GM20431 (cell line): ENCODE results near the gene FOXL2NB.

Experiments
- in situ Hi-C: fragments of 300-500 bp; cut with MseI, MboI; formaldehyde crosslinking; loops from one replicate; pipeline ENCODE4 v1.15.0; 2020; ENCODE audit warnings: low sequenced_read_pairs; ENCODE audit not compliant: unreplicated experiment

Gene FOXL2NB

DNA sequence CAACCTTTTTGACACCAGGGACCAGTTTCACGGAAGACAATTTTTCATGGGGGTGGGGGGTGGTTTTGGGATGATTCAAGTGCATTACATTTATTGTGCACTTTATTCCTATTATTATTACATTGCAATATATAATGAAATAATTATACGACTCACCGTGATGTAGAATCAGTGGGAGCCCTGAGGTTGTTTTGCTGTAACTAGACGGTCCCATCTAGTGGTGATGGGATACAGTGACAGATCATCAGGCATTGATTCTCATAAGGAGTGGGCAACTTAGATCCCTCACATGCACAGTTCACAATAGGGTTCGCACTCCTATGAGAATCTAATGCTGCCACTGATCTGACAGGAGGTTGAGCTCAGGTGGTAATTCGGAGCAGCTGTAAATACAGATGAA is 24.6 kb upstream of the FOXL2NB start:
- in situ Hi-C loops: loop anchor here (25.0 kb wide), 1 partner anchor 335 kb away; the partner anchor contains the start of gene CEP70

DNA sequence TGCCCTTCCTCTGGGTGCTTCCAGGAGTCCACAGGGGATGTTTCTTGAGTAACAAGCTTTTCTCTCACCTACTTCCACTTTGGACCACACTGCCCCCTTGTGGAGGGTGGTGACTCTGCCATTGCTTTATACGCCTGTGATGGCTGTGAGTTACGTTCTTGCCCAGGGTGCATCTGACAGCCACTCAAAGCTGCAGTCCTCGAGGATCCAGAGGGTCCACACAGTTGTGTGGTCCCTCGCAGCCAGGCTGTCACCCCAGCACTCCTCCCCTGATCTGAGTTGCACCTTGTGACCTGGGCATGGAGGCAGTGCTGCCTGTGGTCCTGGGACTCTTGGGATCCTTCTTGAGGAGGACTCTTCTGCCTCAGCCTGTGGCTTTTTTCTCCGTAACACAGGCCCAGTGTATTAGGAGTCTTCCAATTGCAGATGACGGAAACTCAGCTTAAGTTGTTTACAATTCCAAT is 23.5 kb upstream of the FOXL2NB start:
- in situ Hi-C loops: loop anchor here (25.0 kb wide), 1 partner anchor 336 kb away; the partner anchor contains the start of gene CEP70

DNA sequence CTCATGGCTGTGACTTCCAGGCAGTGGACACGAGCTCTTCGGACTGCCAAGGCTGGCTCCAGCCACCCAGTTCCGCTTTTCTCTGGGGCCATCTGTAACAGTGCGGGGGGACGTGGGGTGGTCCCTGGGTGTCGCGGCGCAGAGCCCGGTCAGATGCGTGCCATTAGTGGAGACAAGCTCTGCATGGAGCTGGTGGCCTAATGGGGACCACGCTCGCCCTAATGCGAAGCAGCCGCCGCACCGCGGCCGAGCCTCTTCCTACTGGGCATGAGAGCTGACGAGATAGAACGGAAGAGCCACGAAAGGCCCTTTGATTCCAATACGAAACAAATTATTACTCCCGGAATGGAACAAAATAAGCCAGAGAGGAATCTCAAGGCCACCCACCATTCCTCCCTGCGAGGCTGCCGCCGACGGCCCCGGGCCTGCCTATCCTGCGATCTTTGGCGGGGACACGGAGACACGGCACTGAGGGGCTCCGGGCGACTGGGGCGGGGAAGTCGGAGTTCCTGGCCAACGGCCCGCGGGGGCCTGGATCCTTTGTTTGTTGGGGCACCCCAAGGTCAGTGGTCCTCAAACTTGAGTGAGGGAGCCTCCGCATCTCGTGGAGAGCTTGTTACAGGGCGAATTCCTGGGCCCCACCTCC is 18.2 kb upstream of the FOXL2NB start:
- in situ Hi-C loops: loop anchor here (25.0 kb wide), 1 partner anchor 383 kb away; no protein-coding TSS in a partner anchor

DNA sequence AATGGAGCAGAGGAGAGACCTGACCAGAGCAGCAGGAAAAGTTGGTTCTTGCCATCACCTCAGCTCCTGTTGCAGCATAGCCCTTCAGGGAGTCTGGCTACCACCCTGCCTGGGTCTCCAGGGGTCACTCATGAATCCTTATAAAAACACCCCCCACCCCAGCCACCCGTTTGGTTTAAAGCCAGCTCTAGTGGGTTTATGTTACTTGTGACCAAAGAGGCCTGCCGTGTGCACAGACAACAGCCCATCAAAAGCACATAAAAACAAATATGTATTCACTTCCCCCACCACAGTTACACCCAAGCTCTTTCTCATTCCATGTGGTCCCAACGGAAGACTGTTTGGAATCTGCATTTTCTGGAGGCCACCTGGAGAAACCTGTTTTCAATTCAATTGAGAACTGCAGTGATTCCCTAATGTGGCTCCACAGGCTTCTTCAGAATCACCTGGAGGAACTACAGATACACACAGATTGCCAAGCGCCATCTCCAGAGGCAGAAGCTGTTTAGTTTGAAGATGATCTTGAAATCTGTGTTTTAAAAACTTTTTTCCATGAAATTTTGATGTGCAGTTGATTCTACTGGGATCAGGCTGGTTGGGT is 13.8 kb upstream of the FOXL2NB start:
- in situ Hi-C loops: loop anchor here (25.0 kb wide), 1 partner anchor 379 kb away; no protein-coding TSS in a partner anchor

DNA sequence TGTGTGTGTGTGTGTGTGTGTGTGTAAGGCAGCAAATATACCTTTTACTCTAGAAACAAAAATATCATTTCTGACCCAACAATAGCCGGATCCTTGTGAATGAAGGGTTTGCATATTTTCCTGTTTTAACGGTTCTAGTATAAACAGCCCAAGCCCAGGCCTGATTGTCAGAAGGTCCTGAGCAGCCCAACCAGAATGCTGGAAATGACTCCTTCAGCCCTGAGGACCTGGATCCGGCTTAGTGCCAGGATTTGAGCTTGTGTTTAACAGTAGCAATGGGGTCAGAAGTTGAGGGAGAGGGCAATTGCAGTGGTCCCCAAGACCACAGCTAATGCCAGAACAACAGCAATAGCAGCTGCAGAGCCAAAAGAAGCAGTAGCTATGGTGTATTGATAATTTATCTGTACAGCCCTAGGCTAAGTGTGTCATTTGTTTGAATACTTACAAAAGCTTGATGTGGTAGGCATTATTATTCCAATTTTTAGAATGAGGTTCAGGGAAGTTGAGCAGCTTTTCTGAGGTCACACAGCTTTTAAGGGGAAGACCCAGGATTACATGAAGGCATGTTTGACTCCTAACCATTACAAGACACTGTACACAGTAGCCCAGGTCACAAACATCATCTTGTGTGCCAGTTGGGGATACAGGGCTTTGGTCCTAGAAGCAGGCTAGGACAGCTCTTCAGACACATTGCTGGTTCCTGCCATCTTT is 12.9 kb upstream of the FOXL2NB start:
- in situ Hi-C loops: loop anchor here (25.0 kb wide), 1 partner anchor 378 kb away; no protein-coding TSS in a partner anchor

DNA sequence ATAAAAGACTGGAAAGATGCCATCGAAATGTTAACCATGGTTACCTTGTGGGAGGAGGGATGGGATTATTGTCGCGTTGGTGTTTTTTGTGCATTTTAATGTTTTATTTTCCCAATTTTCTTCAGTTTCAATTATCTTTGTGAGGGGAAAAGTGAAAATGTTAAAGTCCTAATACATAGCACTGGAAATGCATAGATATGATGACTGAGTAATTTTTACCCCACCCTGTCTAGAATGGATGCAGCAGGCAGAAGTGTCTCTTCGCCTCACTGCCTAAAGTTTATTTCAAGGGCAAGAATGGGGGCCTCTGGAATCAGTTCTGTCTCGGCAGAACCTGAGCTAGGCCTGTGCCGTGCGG is 11.5 kb upstream of the FOXL2NB start:
- in situ Hi-C loops: loop anchor here (25.0 kb wide), 1 partner anchor 377 kb away; no protein-coding TSS in a partner anchor

DNA sequence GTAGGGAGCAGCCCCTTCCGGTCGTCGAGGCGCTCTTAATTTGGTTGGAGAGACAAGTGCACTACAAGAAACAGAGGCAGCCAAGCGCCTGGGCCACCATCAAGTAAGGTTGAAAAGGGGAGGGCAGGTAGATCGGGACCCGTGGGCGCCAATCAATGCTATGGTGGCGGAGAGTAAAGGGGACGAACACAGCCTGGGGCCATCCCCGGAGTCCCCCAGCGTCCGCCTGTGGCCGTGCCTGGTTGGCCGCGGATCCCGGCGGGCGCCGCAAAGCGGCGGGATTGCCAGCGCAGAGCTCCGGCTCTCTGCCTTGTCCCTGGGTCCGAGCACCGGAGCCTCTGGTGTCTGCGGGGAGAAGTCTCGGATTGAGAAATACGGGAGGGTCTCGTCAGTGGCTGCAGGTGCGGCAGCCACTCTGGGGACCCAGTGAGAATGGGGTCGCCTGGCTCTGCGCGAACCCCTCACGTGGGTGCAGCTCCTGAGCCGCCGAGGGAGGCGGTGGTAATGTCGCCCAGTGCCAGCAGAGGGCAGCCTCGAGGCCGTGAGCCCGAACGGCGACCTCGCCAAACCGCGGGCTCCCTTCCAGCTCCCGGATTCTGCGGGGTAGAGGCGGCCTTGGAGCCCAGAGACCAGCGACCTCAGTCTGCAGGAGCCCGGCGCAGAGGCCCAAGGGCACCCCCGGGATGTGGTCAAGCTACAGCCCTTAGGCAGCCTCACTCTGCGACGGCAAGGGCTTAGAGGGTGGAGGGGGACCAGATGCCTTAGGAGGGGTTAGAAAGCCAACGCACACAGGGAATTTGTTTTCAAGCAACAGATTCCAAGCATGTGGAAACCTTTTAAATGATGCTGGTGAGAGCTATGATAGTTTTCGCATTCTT is 10.9 kb upstream of the FOXL2NB start:
- in situ Hi-C loops: loop anchor here (25.0 kb wide), 1 partner anchor 376 kb away; no protein-coding TSS in a partner anchor

DNA sequence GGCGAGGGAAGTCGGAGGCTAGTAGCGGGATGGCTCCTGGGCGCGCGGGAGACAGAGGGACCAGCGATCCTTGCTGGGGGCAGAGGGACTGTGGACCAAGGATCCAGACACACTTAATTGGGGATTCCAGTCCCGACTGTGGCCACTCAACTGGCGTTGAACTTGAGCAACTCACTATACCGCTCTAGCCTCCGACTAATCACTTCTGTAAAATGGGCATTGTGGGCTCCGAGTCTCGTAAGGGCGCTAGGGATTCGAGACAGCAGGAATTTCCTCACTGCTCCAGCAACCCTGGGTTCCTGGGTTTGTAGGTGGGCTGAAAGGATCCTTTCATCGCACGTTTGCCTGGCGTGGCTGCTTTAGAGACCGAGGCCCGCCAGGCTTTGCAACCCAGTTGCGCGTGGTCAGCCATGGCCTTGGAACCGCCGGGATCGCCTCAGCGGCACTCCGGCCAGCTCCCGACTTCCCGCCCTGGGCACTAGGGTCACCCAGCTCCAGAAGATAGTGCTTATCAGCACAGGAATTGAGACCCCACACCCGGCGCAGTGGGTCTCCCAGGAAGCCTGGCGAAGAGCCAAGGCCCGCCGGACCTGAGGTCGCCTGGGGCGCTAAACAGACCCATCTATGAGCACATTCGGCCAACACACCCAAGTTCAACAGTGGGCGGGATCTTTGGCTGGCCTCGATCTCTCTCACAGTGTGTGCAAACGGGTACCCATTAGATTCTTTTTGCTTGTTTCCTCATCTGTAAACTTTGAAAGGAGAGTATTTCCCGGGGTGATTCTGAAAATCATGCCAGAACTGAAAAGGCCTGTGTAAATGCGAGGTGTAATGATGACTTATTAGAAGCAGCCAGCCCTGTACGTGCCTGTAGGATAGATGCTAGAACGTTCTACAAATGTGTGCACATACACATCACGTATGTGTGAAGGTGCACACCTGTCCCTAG is 10.0 kb upstream of the FOXL2NB start:
- in situ Hi-C loops: loop anchor here (25.0 kb wide), 1 partner anchor 375 kb away; no protein-coding TSS in a partner anchor

DNA sequence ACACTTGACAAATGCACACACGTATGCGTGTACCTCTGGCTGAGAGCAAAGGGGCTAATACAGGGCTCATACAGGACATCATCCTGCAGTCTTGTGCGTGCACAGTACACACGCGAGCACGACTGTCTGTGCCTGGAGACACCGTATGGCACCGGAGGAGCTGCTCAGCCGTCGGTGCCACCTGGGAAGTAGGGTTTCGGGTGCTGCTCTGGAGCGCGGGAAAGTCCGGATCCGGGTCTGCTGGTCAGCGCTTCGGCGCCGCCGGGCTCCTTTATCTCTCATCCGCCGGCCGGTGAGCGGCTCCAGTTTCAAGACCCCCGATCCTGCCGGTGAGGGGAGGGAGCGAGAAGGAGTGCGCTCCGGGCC is 9.3 kb upstream of the FOXL2NB start:
- in situ Hi-C loops: loop anchor here (25.0 kb wide), 1 partner anchor 375 kb away; no protein-coding TSS in a partner anchor

DNA sequence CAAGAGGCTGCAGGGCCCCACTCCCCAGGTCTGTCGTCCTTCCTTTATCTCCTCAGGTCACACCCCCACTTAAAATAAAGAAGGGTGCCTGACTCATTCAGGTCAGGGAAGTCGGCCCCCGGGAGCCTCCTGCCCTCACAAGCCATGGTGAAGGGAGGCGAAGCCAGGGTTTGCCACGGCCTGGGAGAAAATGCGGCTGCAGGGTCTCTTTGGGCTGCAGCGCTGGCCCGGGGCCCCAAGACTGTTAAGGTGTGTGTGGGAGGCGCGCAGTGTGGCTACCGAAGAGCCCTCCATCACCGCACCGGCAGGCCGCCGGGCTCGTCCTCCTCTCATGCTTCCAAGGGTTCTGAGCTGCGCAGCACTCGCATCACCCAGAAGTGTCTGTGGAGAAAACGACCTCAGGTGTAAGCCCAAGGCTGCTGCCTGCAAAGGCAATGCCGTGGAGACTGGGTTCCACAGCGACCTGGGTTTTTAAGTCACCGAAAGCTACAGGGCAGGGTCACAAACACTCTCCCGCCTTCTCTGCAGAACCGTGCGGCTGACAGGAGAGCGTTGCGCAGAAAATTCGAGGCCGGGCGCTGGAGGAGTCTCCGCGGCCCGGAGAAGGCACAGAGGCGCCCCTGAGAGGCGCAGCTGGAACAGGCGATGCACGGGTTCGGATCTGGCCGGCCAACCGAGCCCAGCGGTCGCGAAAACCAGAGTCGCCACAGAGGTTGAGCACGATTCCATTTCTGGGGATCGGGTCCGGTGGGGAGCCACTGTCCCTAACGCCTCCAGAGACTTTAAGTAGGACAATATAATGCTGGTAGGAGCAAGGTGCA is 8.8 kb upstream of the FOXL2NB start:
- in situ Hi-C loops: loop anchor here (25.0 kb wide), 1 partner anchor 374 kb away; no protein-coding TSS in a partner anchor

DNA sequence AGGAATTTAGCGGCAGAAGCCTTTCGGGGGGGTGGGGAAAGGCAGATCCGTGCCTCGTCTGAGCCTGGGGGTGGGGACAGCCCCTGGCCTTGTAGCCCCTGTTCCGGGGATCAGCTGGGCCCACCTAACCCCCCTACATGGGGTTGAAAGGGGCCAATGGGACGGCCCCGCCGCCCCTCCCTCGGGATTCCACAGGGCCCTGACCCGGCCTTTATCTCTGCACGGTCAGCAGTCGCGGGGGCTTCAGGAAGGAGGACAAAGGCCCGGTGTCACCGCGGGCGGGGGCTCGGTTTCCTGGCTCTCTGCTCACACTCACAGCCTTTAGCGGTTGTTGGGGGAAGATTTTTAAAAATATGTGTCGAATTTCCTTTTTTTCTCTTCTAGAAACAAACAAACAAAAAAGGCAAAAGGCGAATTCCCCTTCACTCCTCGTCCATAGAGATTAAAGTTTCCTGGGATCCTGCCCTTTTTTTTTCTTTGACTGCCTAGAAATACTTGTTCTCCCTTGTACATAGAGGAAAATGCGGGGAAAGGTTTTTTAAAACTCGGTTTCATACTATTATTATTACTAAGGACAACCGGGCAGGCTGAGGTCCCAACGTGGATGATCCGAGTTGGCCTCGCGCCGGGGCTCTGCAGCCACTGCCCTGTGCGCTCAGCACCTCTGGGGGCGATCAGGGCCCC is 8.0 kb upstream of the FOXL2NB start:
- in situ Hi-C loops: loop anchor here (25.0 kb wide), 1 partner anchor 373 kb away; no protein-coding TSS in a partner anchor

DNA sequence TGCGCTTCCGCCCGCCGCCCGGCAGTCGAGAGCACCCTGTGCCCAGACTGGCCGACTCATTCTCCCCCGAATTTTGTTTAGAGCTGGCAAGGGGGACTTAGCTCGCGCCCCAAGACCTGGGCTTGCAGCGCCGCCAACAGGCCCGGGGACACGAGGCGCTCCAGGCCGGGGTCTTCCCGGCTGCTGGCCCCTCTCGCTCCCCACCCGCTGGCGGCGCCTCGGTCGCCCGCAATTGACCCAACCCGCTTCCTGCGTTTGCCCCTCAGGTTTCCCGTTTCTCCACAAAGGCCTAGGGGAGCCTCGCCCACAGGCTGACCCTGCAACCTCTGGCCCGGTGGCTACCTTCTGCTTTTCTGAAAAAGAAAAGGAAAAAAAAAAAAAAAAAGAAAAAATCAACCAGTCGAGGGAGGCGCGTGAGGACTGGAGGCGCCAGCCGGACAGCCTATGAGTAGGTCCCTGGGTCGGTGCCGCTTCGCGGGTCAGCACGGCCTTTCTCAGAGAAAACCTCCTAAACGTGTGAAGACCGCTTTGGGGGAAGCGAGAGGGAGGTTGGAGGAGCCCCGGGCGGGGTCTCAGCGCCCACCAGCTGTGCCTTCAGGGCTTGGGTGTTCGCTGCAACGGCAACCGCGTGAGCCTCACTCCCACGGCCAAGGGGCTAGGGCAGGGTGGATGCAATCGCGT is 7.3 kb upstream of the FOXL2NB start:
- in situ Hi-C loops: loop anchor here (25.0 kb wide), 1 partner anchor 373 kb away; no protein-coding TSS in a partner anchor

DNA sequence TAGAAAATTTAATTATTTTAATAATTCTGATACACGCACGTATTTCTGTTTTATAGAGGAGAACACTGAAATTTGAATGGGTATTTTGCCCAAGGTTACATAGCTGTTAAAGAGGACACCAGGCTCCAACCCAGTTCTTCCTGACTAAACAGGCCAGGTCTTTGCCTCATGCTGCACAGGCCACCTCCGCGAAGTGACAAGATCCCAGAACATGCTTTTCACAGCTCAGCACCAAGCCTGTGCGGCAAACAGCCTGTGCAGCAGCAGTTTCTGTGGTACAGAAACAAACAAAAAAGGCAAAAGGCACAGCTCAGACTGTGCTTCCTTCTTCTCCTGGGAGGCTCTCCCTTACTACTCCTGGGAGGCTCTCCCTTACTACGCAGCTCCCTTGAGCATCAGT is 6.6 kb upstream of the FOXL2NB start:
- in situ Hi-C loops: loop anchor here (25.0 kb wide), 1 partner anchor 372 kb away; no protein-coding TSS in a partner anchor

DNA sequence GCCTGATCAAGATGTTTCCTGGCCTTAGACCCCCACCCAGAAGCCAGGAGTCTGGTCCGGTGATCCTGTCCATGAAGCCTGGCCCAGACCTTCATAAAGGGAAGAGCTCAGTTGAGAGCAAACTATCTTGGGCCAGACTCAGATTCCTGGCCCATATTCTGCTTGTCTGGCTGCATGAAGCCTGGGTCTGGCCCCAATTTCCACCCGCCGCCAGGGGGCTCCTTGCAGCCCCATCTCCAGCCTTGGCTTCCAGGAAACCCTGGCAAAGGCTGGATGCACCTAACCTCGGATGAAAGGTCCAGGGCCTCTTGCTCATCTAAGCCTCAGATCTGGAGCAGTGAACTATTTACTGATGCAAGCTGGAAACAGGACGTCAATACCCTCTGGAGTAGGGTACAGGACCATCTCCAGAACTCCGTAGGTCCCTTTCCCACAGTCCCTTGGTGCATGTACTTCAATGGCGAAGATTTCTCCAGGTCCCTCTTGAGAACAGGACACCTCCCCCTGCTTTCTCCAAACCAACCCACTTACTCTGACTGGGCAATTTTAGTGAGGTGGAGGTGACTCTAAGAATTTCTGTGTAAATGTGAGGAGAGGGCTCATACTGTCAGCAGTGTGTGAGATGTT is 5.6 kb upstream of the FOXL2NB start:
- in situ Hi-C loops: loop anchor here (25.0 kb wide), 1 partner anchor 371 kb away; no protein-coding TSS in a partner anchor

DNA sequence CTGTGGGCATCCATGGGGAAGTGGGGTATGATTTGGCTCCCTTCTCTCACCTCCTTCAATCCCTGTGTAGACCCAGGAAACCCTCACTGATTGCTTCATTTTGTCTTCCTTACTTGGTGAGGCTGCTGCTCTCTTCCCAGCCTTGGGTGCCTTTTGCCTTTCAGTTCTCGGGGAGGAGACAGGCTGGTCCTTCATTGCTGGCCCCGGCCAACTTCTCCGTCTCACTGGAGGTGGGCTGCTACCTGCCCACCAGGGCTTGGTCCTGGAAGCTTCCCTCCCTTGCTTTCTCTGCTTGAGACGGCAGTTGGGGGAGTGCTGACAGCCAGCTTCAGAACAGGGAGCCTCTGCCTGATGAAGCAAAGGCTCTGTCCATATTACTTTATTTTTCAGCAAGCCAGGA is 4.7 kb upstream of the FOXL2NB start:
- in situ Hi-C loops: loop anchor here (25.0 kb wide), 1 partner anchor 370 kb away; no protein-coding TSS in a partner anchor
